B cell (primary cell): ENCODE results near the gene SLC4A3. TPM values are rescaled to one million over a fixed set of nuclear protein-coding genes. Genes with fewer than 3 reads are reported as not detected.

Experiments
- ATAC-seq: fragments of 200-7000 bp; cut with Tn5 transposase; one replicate; pipeline ENCODE4 v1.10.0; 2021; ENCODE audit warnings: low read depth, mild to moderate bottlenecking, moderate number of reproducible peaks, moderate library complexity
- CTCF ChIA-PET: fragments of 350-600 bp; sonication (Branson Sonifier 250); formaldehyde crosslinking; loops from one replicate; lab custom pipeline; 2021; ENCODE audit warnings: antibody characterized with exemption, inconsistent platforms; lab: Charles Lee
- POLR2A ChIA-PET: fragments of 350-600 bp; sonication (Branson Sonifier 250); formaldehyde crosslinking; loops from one replicate; lab custom pipeline; 2021; ENCODE audit warnings: antibody characterized with exemption; lab: Charles Lee
- DNase-seq: peaks from one replicate; pipeline ENCODE4 v3.0.0; 2013
- H2AFZ ChIP-seq: 2 replicates; pipeline ENCODE4 v1.6.1; 2012; ENCODE audit warnings: mild to moderate bottlenecking, low read depth, low read length; ENCODE audit not compliant: insufficient read depth, poor library complexity, severe bottlenecking
- H3K27ac ChIP-seq, 2 donors: 1 replicate in 1 of 2; 2 replicates in 1 of 2; pipeline ENCODE4 v1.5.1; 2012 to 2013; ENCODE audit warnings: low read length in 2 of 2, mild to moderate bottlenecking in 2 of 2, moderate library complexity in 1 of 2
- H3K27me3 ChIP-seq, 4 experiments: fragments of 200-600 bp in 1 of 4; sonication (generic) in 1 of 4; replicated peaks in 1 of 4; 1 replicate in 2 of 4; 2 replicates in 2 of 4; pipeline versions ENCODE4 v1.6.1 to v1.7.0; 2013 to 2016; ENCODE audit warnings: low read length in 3 of 4, mild to moderate bottlenecking in 2 of 4, mixed read lengths in 1 of 4, moderate library complexity in 1 of 4; ENCODE audit not compliant: insufficient read depth in 4 of 4, control insufficient read depth in 3 of 4; ENCODE audit errors: control extremely low read depth in 1 of 4
- H3K36me3 ChIP-seq, 2 experiments: replicated peaks in 1 of 2; 1 replicate in 1 of 2; 2 replicates in 1 of 2; pipeline versions ENCODE4 v1.6.1 to v1.7.1; 2013; ENCODE audit warnings: low read length in 1 of 2; ENCODE audit not compliant: insufficient read depth in 2 of 2, control insufficient read depth in 1 of 2; ENCODE audit errors: control extremely low read depth in 1 of 2, extremely low read depth in 1 of 2
- H3K4me1 ChIP-seq, 2 donors: fragments of 200-600 bp in 1 of 2; sonication (generic) in 1 of 2; 1 replicate in 1 of 2; 2 replicates in 1 of 2; pipeline versions ENCODE4 v1.5.1 to v1.6.1; 2013 to 2017; ENCODE audit warnings: low read length in 2 of 2; ENCODE audit not compliant: control insufficient read depth in 2 of 2, insufficient read depth in 2 of 2
- H3K4me2 ChIP-seq: replicated peaks from 2 replicates; pipeline ENCODE3; 2012; ENCODE audit warnings: mild to moderate bottlenecking, low read depth, low read length; ENCODE audit not compliant: poor library complexity, severe bottlenecking
- H3K4me3 ChIP-seq, 5 experiments: fragments of 200-600 bp in 1 of 5; sonication (generic) in 1 of 5; 1 replicate in 3 of 5; 2 replicates in 2 of 5; pipeline versions ENCODE4 v1.5.1 to v1.7.0; 2011 to 2016; ENCODE audit warnings: low read length in 4 of 5, mild to moderate bottlenecking in 4 of 5, low read depth in 2 of 5, control low read depth in 1 of 5, moderate library complexity in 1 of 5; ENCODE audit not compliant: insufficient read depth in 1 of 5; ENCODE audit errors: control extremely low read depth in 1 of 5, extremely low read depth in 1 of 5
- H3K79me2 ChIP-seq: fragments of 200-600 bp; sonication (generic); one replicate; pipeline ENCODE4 v1.6.0; 2016; ENCODE audit warnings: low read length; ENCODE audit not compliant: control insufficient read depth, insufficient read depth
- H3K9ac ChIP-seq: fragments of 200-600 bp; sonication (generic); 2 replicates; pipeline ENCODE4 v1.6.1; 2017; ENCODE audit warnings: mild to moderate bottlenecking, low read length, moderate library complexity
- H3K9me3 ChIP-seq, 3 donors: one replicate each; pipeline versions ENCODE4 v1.6.1 to v1.7.1; 2013; ENCODE audit warnings: low read length in 2 of 3; ENCODE audit not compliant: control insufficient read depth in 2 of 3, insufficient read depth in 1 of 3; ENCODE audit errors: control extremely low read depth in 1 of 3
- H4K20me1 ChIP-seq: 2 replicates; pipeline ENCODE4 v1.6.0; 2012; ENCODE audit warnings: mild to moderate bottlenecking, low read length; ENCODE audit not compliant: insufficient read depth, control insufficient read depth, poor library complexity, severe bottlenecking
- H3K27ac Mint-ChIP-seq: one replicate; pipeline ENCODE4 v1.8.0; 2021; ENCODE audit warnings: mixed read lengths
- H3K27me3 Mint-ChIP-seq: one replicate; pipeline ENCODE4 v1.8.0; 2021; ENCODE audit warnings: mixed read lengths
- H3K4me1 Mint-ChIP-seq: one replicate; pipeline ENCODE4 v1.8.0; 2021; ENCODE audit warnings: mixed read lengths
- H3K4me3 Mint-ChIP-seq: one replicate; pipeline ENCODE4 v1.8.0; 2021; ENCODE audit warnings: mixed read lengths
- H3K9me3 Mint-ChIP-seq: one replicate; pipeline ENCODE4 v1.8.0; 2022; ENCODE audit warnings: mixed read lengths; ENCODE audit not compliant: insufficient read depth
- CTCF ChIP-seq: fragments of 200-600 bp; IDR thresholded peaks from one replicate; pipeline ENCODE4 v1.8.0; 2022; ENCODE audit warnings: antibody characterized with exemption, mild to moderate bottlenecking
- EZH2 ChIP-seq: IDR thresholded peaks from 2 replicates; pipeline ENCODE4 v1.6.1; 2012; ENCODE audit warnings: borderline replicate concordance, low read depth, mild to moderate bottlenecking, moderate library complexity, low read length; ENCODE audit not compliant: insufficient read depth, poor library complexity, severe bottlenecking
- WGBS: methylation state at CpG from one replicate; pipeline ENCODE4 v1.1.5; 2013; ENCODE audit warnings: missing lambda C conversion rate; ENCODE audit not compliant: insufficient coverage; 5-methylcytosine and 5-hydroxymethylcytosine counted together
- intact Hi-C: fragments of 100-400 bp; cut with micrococcal nuclease; formaldehyde crosslinking; loops from one replicate; pipeline ENCODE4 v1.10.0; 2022
- polyA plus RNA-seq: library from polyadenylated mRNA; depleted of rRNA; stranded (reverse); fragments of >200 nt; gene quantifications from 2 replicates; pipeline ENCODE4 v1.2.3, GENCODE V29; 2012
- total RNA-seq, 2 donors: library from RNA; stranded (reverse); fragments of 120-200 nt in 1 of 2; gene quantifications; 1 replicate in 1 of 2; 2 replicates in 1 of 2; pipeline versions ENCODE4 v1.2.3 to v1.2.4, GENCODE V29; 2013 to 2022

SLC4A3 gene
- total and polyA plus RNA-seq, 2 donors (not counting 1 experiment from before 2014, with no cell fraction given), result 0.16 TPM; not detected in 1

GRCh38 chr2:219628235-219628985 is 980 bp downstream of the SLC4A3 start:
- H3K27me3 ChIP-seq, result peaks cover 0 to 42% (median 24%) of the 10 kb centered on the region in 4 experiments
- H3K9ac ChIP-seq, result no peak overlapping the region

More at GRCh38 chr2:219628235-219628985, 980 bp downstream of the SLC4A3 start:
- Histone ChIP-seq H3K27ac (no peak overlapping the region), H3K4me2 (peak overlapping the region; percentile 83), H3K4me3 (no peak overlapping the region), H3K9me3 (peaks cover 0 to 4% (median 0%) of the 10 kb centered on the region in 3 donors), H3K36me3 (no peaks in the 10 kb centered on the region), H4K20me1 (no peaks in the 10 kb centered on the region), H3K79me2 (no peaks in the 10 kb centered on the region), H3K4me1 (peaks cover 10 to 20% of the 10 kb centered on the region in 2 donors), H2AFZ (no peak overlapping the region)
- intact Hi-C loops, result no loop called here
- no peak for TF ChIP-seq EZH2
- no peak for TF ChIP-seq CTCF
- Mint-ChIP-seq H3K4me3 (peak overlapping the region; percentile 53), H3K27ac (no peak overlapping the region), H3K27me3 (peaks cover 44% of the 10 kb centered on the region), H3K9me3 (no peaks in the 10 kb centered on the region), H3K4me1 (peaks cover 10% of the 10 kb centered on the region)
- 83% methylated on average over 24 of the region's 26 CpGs for WGBS
- DNase-seq (peak; percentile 13), ATAC-seq (no peak)
- CTCF ChIA-PET, result no interaction called here
- POLR2A ChIA-PET, result no interaction called here
